Effector memory CD8-positive, alpha-beta T cell (primary cell): ENCODE data around the gene HDAC11.

ENCODE experiments used
- ATAC-seq: fragments of 150-1000 bp; cut with Tn5 transposase; replicated peaks from 2 replicates; pipeline ENCODE4 v1.10.0; 2021; ENCODE audit warnings: mild to moderate bottlenecking, moderate library complexity
- DNase-seq, 3 experiments: peaks; one replicate each; pipeline ENCODE4 v3.0.0; 2021
- H3K27ac Mint-ChIP-seq, 2 donors: one replicate each; pipeline ENCODE4 v1.8.0; 2022; ENCODE audit warnings: mild to moderate bottlenecking in 2 of 2, mixed read lengths in 2 of 2, moderate library complexity in 2 of 2
- H3K27me3 Mint-ChIP-seq, 2 donors: one replicate each; pipeline ENCODE4 v1.8.0; 2022; ENCODE audit warnings: mixed read lengths in 2 of 2
- H3K36me3 Mint-ChIP-seq: one replicate; pipeline ENCODE4 v1.8.0; 2022; ENCODE audit warnings: mild to moderate bottlenecking, moderate library complexity, mixed read lengths; ENCODE audit not compliant: insufficient read depth
- H3K4me1 Mint-ChIP-seq, 2 donors: one replicate each; pipeline ENCODE4 v1.8.0; 2022; ENCODE audit warnings: low read depth in 2 of 2, mixed read lengths in 2 of 2
- H3K4me3 Mint-ChIP-seq, 2 donors: one replicate each; pipeline ENCODE4 v1.8.0; 2022; ENCODE audit warnings: mild to moderate bottlenecking in 2 of 2, mixed read lengths in 2 of 2, moderate library complexity in 2 of 2
- H3K9me3 Mint-ChIP-seq, 2 donors: one replicate each; pipeline ENCODE4 v1.8.0; 2022; ENCODE audit warnings: mixed read lengths in 2 of 2

HDAC11 gene

DNA sequence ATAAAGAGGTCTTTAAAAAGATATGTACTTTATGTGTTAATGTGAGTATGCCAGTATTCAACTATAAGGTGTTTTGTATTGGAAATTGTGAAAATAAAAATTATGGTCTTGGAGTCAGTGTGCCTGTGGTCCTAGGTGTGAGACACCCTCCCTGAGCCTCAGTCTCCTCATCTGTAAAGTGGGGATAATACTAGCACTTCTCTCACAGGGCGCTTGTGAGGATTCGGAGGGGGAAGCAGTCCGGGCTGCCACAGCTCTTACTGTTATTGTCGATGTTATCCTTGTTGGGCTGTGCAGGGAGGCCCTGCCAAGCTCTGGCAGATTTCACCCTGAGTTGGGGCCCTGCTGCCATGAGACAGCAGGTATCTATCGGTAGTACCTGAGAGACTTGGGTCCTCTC lies 42.1 kb downstream of the HDAC11 start:
- Mint-ChIP-seq H3K27me3 (peaks cover 12 to 29% of the 10 kb centered on the region in 2 donors), H3K27ac (no peak overlapping the region), H3K4me1 (no peaks in the 10 kb centered on the region), H3K4me3 (no peak overlapping the region), H3K36me3 (no peaks in the 10 kb centered on the region), H3K9me3 (no peaks in the 10 kb centered on the region)
- ATAC-seq (no peak), DNase-seq (no peak)

DNA sequence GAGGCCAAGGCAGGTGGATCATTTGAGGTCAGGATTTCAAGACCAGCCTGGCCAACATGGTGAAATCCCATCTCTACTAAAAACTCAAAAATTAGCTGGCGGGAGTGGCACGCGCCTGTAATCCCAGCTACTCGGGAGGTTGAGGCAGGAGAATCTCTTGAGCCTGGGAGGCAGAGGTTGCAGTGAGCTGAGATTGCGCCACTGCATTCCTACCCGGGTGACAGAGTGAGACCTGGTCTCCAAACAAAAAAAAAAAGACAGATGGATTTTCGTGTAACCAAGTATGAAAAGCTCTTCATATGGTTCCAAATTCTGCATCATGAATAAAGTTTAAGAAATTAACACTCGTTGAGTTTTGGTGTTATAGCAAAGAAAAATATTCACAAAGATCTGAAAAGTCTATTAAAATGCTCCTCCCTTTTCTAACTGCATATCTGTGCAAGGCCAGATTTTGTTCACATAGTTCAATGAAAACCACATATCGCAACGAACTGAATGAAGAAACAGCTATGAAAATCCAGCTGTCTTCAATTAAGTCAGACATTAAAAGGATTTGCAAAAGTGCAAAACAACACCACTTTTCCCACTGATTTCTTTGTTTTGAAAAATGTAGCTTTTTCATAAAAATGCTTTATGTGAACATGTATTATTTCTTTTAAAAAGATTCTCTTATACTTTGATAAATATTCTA lies 45.0 kb downstream of the HDAC11 start:
- Mint-ChIP-seq H3K4me3 (no peak overlapping the region), H3K27ac (no peak overlapping the region), H3K9me3 (no peaks in the 10 kb centered on the region), H3K4me1 (no peaks in the 10 kb centered on the region), H3K27me3 (peaks cover 26 to 34% of the 10 kb centered on the region in 2 donors), H3K36me3 (no peaks in the 10 kb centered on the region)
- ATAC-seq, result no peak
- no peak for DNase-seq

- Mint-ChIP-seq H3K27ac (no peak overlapping the region), H3K9me3 (no peaks in the 10 kb centered on the region), H3K27me3 (peaks cover 26 to 35% of the 10 kb centered on the region in 2 donors), H3K4me1 (no peaks in the 10 kb centered on the region), H3K36me3 (peaks cover 3% of the 10 kb centered on the region), H3K4me3 (no peak overlapping the region)
- DNase-seq, result no peak
- ATAC-seq, result no peak
These were observed 45.9 kb downstream of the HDAC11 start for GRCh38 chr3:13525827-13526625.

DNA sequence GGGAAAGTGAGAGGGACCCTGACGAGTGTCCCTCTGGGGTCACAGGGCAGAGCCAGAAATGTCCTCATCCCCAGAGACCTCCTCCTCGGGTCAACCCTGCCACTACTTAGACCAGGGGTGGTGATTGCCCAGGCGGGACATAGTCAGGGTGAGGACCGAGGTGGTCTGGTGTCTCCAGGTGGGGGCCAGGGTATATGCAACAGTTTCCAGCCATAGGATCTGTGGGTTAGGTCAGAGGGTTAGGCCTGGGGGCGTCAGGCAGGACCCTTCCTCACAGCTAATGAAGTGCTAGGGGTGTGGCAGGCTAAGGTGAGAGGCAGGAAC lies 46.5 kb downstream of the HDAC11 start:
- Mint-ChIP-seq H3K9me3 (no peaks in the 10 kb centered on the region), H3K4me1 (no peaks in the 10 kb centered on the region), H3K27ac (no peak overlapping the region), H3K4me3 (no peak overlapping the region), H3K36me3 (peaks cover 3% of the 10 kb centered on the region), H3K27me3 (peaks cover 26 to 37% of the 10 kb centered on the region in 2 donors)
- DNase-seq, result no peak
- no peak for ATAC-seq

DNA sequence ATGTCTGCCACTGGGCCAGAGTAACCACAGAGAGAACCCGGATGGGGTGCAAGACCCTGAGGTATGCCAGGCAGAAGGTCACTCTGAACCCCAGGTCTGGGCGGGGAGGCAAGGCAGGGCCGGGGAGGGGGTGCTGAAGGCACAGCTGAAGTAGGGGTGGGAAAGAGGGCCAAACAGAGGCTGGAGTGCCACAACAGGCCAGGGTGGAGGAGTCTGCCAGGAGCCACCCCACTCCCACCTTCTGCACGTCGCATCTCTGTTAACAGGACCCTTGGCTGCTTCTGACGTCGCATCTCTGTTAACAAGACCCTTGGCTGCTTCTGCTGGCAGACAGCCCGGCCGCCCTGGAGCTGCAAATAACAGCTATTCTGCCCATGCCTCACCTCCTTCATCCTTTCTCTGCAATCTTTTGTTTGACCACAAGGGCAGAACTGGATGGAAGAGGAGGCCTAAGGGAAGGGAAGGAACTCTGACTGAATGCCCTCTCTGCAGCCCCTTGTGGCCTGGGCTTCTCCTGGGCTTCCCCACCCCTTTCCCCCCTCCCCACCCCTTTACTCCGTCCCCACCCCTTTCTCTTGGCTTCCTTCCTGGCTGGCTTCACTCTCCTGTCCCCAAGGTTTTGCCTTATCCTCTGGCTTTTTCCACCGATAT lies 48.2 kb downstream of the HDAC11 start:
- H3K27me3 Mint-ChIP-seq, result peaks cover 29 to 54% of the 10 kb centered on the region in 2 donors
- H3K4me3 Mint-ChIP-seq, result no peak overlapping the region
- no peaks in the 10 kb centered on the region for H3K9me3 Mint-ChIP-seq
- peaks cover 3% of the 10 kb centered on the region for H3K36me3 Mint-ChIP-seq
- DNase-seq, result no peak
- H3K4me1 Mint-ChIP-seq, result no peaks in the 10 kb centered on the region
- ATAC-seq, result no peak
- no peak overlapping the region for H3K27ac Mint-ChIP-seq

GRCh38 chr3:13529196-13530112 lies 49.3 kb downstream of the HDAC11 start:
- DNase-seq, result no peak
- H3K4me1 Mint-ChIP-seq, result no peaks in the 10 kb centered on the region
- H3K27ac Mint-ChIP-seq, result peak overlapping the region in 1 of 2 donors; percentile 72
- peaks cover 3% of the 10 kb centered on the region for H3K36me3 Mint-ChIP-seq
- no peaks in the 10 kb centered on the region for H3K9me3 Mint-ChIP-seq
- no peak overlapping the region for H3K4me3 Mint-ChIP-seq
- H3K27me3 Mint-ChIP-seq, result peaks cover 34 to 63% of the 10 kb centered on the region in 2 donors
- no peak for ATAC-seq

GRCh38 chr3:13530241-13531009 lies 50.3 kb downstream of the HDAC11 start:
- Mint-ChIP-seq H3K4me3 (no peak overlapping the region), H3K36me3 (peaks cover 6% of the 10 kb centered on the region), H3K27me3 (peaks cover 43 to 73% of the 10 kb centered on the region in 2 donors), H3K27ac (no peak overlapping the region), H3K9me3 (no peaks in the 10 kb centered on the region), H3K4me1 (no peaks in the 10 kb centered on the region)
- ATAC-seq (no peak), DNase-seq (no peak)

GRCh38 chr3:13532085-13532484 lies 52.0 kb downstream of the HDAC11 start:
- H3K9me3 Mint-ChIP-seq, result no peaks in the 10 kb centered on the region
- H3K36me3 Mint-ChIP-seq, result peaks cover 6% of the 10 kb centered on the region
- H3K27ac Mint-ChIP-seq, result no peak overlapping the region
- DNase-seq (no peak), ATAC-seq (no peak)
- peaks cover 5 to 6% of the 10 kb centered on the region in 2 donors for H3K4me1 Mint-ChIP-seq
- H3K4me3 Mint-ChIP-seq, result no peak overlapping the region
- peaks cover 52 to 80% of the 10 kb centered on the region in 2 donors for H3K27me3 Mint-ChIP-seq

DNA sequence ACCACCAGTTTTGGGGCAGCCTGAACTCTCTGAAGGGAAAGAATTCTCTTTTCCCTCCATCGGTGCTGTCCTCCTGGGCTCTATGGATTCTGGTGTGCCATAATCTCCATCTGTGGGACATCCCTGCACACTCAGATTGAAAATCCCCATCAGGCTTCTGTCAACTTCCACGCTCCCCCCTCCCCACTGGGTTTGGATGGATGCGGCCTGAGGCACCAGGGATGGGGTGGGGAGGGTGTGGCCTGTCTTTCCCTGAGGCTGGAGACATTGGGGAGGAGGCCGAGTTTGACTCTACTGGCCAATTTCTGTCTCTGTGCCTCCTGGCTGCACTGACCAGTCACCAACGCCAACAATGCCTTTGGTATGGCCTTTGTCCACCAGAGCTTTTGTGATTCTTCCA lies 52.5 kb downstream of the HDAC11 start:
- no peak for ATAC-seq
- no peaks in the 10 kb centered on the region for H3K9me3 Mint-ChIP-seq
- H3K4me3 Mint-ChIP-seq, result no peak overlapping the region
- DNase-seq, result no peak
- peaks cover 5 to 6% of the 10 kb centered on the region in 2 donors for H3K4me1 Mint-ChIP-seq
- H3K27ac Mint-ChIP-seq, result no peak overlapping the region
- peaks cover 56 to 85% of the 10 kb centered on the region in 2 donors for H3K27me3 Mint-ChIP-seq
- peaks cover 6% of the 10 kb centered on the region for H3K36me3 Mint-ChIP-seq

DNA sequence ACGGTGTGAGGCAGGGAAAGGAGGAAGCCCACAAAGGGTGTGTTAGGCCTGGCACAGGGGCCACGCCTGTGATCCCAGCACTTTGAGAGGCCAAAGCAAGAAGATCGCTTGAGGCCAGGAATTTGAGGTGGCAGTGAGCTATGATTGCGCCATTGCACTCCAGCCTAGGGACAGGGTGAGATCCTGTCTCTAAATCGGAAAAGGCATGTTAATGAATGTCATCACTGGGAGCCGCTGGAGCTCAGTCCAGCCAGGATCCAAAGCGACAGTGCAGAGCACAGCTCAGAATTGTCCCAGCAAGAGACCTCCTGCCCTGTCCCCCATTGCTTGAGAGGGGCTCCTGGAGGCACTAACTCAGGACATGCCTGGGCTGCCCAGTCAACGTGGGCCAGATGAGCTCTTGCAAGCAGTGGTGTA lies 53.8 kb downstream of the HDAC11 start:
- DNase-seq (no peak), ATAC-seq (no peak)
- no peaks in the 10 kb centered on the region for H3K9me3 Mint-ChIP-seq
- no peak overlapping the region for H3K27ac Mint-ChIP-seq
- H3K4me1 Mint-ChIP-seq, result peaks cover 6 to 7% of the 10 kb centered on the region in 2 donors
- H3K4me3 Mint-ChIP-seq, result no peak overlapping the region
- peaks cover 6% of the 10 kb centered on the region for H3K36me3 Mint-ChIP-seq
- peaks cover 49 to 80% of the 10 kb centered on the region in 2 donors for H3K27me3 Mint-ChIP-seq

- Mint-ChIP-seq H3K9me3 (no peaks in the 10 kb centered on the region), H3K4me3 (no peak overlapping the region)
These were observed 55.4 kb downstream of the HDAC11 start for GRCh38 chr3:13535526-13535875.

GRCh38 chr3:13535905-13536304 lies 55.8 kb downstream of the HDAC11 start:
- DNase-seq (no peak), ATAC-seq (no peak)
- H3K4me1 Mint-ChIP-seq, result peaks cover 6 to 7% of the 10 kb centered on the region in 2 donors
- peaks cover 47 to 80% of the 10 kb centered on the region in 2 donors for H3K27me3 Mint-ChIP-seq
- H3K27ac Mint-ChIP-seq, result no peak overlapping the region
- no peaks in the 10 kb centered on the region for H3K9me3 Mint-ChIP-seq
- no peak overlapping the region for H3K4me3 Mint-ChIP-seq
- peaks cover 3% of the 10 kb centered on the region for H3K36me3 Mint-ChIP-seq

More at GRCh38 chr3:13535526-13535875, 55.4 kb downstream of the HDAC11 start:
- peaks cover 4% of the 10 kb centered on the region for H3K36me3 Mint-ChIP-seq
- DNase-seq (no peak), ATAC-seq (no peak)
- H3K27me3 Mint-ChIP-seq, result peaks cover 44 to 80% of the 10 kb centered on the region in 2 donors
- no peak overlapping the region for H3K27ac Mint-ChIP-seq
- peaks cover 6 to 7% of the 10 kb centered on the region in 2 donors for H3K4me1 Mint-ChIP-seq
